Endothelial cell of umbilical vein (primary cell): ENCODE data around the gene THAP3.

Source experiments
- CTCF ChIP-seq, 2 donors: IDR thresholded peaks; 1 replicate in 1 of 2; 2 replicates in 1 of 2; pipeline ENCODE4 v1.5.1; 2011; ENCODE audit warnings: low read length in 2 of 2, mild to moderate bottlenecking in 2 of 2, moderate library complexity in 2 of 2, control low read depth in 1 of 2, inconsistent platforms in 1 of 2, low read depth in 1 of 2; ENCODE audit not compliant: insufficient read depth in 1 of 2; ENCODE audit errors: extremely low read depth in 1 of 2
- EZH2 ChIP-seq: IDR thresholded peaks from 2 replicates; pipeline ENCODE4 v1.6.1; 2012; ENCODE audit warnings: borderline replicate concordance, low read depth, mild to moderate bottlenecking, moderate library complexity, low read length, inconsistent platforms; ENCODE audit not compliant: severe bottlenecking
- JUN ChIP-seq: IDR thresholded peaks from 2 replicates; pipeline ENCODE4 v1.6.1; 2011; ENCODE audit warnings: borderline replicate concordance, low read depth; ENCODE audit not compliant: insufficient read length, insufficient read depth
- MAX ChIP-seq: IDR thresholded peaks from 2 replicates; pipeline ENCODE4 v1.6.1; 2011; ENCODE audit not compliant: insufficient read depth, insufficient read length
- POLR2A ChIP-seq: IDR thresholded peaks from 2 replicates; pipeline ENCODE4 v1.6.1; 2012; ENCODE audit warnings: low read depth, mild to moderate bottlenecking, control low read depth, low read length
- POLR2AphosphoS5 ChIP-seq: IDR thresholded peaks from 2 replicates; pipeline ENCODE4 v1.6.1; 2012; ENCODE audit warnings: low read depth, mild to moderate bottlenecking, control low read depth, low read length, moderate library complexity; ENCODE audit not compliant: insufficient read depth

- no peak for TF ChIP-seq EZH2
- TF ChIP-seq CTCF (IDR thresholded peaks at IDR 0.05; ENCODE audit: extremely low read depth in 1 of 2, insufficient read depth in 1 of 2, low read depth in 1 of 2, low read length in 2 of 2): no peak
- TF ChIP-seq JUN: no peak
- no peak for TF ChIP-seq POLR2A
- peak; percentile 47 for TF ChIP-seq POLR2AphosphoS5
- no peak for TF ChIP-seq MAX
These were observed at the start of gene THAP3 for GRCh38 chr1:6624710-6625583.
